ENCODE measurements around the gene PIK3CD. TPM values are rescaled to one million over a fixed set of nuclear protein-coding genes. Genes with fewer than 3 reads are reported as not detected.

The PIK3CD gene
- total RNA-seq, 2 experiments from 2014 or later = 222 to 242 TPM

DNA sequence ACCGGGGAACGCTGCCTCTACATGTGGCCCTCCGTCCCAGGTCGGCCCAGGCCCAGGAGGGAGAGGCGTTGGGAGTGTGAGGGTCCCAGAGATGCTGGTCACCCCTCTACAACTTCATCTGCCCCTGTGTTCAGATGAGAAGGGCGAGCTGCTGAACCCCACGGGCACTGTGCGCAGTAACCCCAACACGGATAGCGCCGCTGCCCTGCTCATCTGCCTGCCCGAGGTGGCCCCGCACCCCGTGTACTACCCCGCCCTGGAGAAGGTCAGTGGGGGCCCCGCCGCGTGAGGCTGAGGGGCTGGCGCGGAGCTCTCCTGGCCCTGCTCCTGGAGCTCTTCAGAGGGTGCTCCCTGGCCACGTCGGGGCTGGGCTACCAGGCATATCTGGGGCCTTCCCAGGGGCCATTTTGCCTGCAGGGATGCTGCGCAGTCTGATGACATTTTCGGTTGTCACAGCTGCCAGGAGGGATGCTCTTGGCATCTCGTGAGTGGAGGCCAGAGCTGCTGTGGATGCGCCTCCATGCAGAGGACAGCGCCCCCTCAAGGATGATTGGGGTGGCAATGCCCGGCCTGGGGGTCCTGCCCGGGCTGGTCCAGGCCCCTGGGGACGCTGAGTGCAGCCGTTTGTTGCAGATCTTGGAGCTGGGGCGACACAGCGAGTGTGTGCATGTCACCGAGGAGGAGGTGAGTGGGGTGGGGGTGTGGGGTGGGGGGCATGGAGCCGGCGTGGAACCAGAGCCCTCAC is 68.6 kb downstream of the PIK3CD start:
- H3K4me3 Mint-ChIP-seq = no peak overlapping the region
- no peaks in the 10 kb centered on the region for H3K9me3 Mint-ChIP-seq
- ChIA-PET POLR2A (no interaction called here), CTCF (interaction anchor here (0.6 to 8.3 kb wide), 7 partner anchors 10 to 1295 kb away, joined by 3 to 78 read pairs (median 5); no protein-coding TSS in a partner anchor)
- DNase-seq = no peak
- H3K27me3 Mint-ChIP-seq = no peaks in the 10 kb centered on the region
- H3K4me1 Mint-ChIP-seq = peaks cover 76% of the 10 kb centered on the region
- peaks cover 85% of the 10 kb centered on the region for H3K36me3 Mint-ChIP-seq (ENCODE audit: low read depth)
- H3K27ac Mint-ChIP-seq = peak overlapping the region; percentile 85

DNA sequence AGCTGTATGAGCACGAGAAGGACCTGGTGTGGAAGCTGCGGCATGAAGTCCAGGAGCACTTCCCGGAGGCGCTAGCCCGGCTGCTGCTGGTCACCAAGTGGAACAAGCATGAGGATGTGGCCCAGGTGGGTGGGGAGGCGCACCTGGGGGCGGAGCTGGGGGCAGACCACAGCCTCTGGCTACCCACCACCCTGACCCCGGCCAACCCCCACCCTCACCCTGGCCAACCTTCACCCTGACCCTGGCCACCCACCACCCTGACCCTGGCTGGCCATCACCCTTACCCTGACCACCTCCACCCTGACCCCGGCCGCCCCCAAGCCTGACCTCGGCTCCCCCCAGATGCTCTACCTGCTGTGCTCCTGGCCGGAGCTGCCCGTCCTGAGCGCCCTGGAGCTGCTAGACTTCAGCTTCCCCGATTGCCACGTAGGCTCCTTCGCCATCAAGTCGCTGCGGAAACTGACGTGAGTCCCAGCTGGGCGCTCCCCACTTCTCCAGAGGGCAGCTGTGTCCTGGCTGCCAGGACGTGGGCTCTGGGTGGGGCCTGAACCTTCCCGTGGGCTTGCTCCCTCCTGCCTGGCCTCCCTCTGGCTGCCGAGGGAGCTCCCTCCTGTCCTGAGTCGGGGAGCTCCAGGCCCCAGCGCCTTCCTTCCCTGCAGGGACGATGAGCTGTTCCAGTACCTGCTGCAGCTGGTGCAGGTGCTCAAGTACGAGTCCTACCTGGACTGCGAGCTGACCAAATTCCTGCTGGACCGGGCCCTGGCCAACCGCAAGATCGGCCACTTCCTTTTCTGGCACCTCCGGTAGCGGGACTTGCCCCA is 69.5 kb downstream of the PIK3CD start:
- peaks cover 81% of the 10 kb centered on the region for H3K36me3 Mint-ChIP-seq (ENCODE audit: low read depth)
- no peak overlapping the region for H3K4me3 Mint-ChIP-seq
- ChIA-PET POLR2A (interaction anchor here (0.6 kb wide), 1 partner anchor 145 kb away, joined by 3 read pairs; no protein-coding TSS in a partner anchor), CTCF (interaction anchor here (0.5 to 8.3 kb wide), 10 partner anchors 9 to 1115 kb away, joined by 3 to 78 read pairs (median 4); no protein-coding TSS in a partner anchor)
- H3K9me3 Mint-ChIP-seq = no peaks in the 10 kb centered on the region
- DNase-seq = no peak
- H3K27me3 Mint-ChIP-seq = no peaks in the 10 kb centered on the region
- H3K4me1 Mint-ChIP-seq = peaks cover 73% of the 10 kb centered on the region
- peak overlapping the region; percentile 85 for H3K27ac Mint-ChIP-seq

DNA sequence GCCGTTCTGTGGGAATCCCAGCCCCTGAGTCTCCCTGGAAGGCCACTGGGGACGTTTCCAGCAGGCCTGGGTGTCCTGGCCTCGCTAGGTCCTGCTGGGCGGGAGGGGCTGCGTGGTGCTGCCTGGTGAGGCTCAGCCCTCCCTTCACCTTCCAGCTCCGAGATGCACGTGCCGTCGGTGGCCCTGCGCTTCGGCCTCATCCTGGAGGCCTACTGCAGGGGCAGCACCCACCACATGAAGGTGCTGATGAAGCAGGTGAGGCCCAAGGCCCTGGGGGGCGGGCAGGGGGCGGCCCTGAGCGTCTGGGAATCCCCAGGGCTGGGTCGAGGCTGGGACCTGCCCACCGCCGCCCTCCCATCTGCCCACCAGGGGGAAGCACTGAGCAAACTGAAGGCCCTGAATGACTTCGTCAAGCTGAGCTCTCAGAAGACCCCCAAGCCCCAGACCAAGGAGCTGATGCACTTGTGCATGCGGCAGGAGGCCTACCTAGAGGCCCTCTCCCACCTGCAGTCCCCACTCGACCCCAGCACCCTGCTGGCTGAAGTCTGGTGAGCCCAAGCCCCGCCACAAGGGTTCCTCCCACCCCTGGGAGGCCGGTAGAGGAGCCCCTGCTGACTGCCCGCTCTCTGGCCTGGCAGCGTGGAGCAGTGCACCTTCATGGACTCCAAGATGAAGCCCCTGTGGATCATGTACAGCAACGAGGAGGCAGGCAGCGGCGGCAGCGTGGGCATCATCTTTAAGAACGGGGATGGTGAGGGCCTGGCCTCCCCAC is 70.3 kb downstream of the PIK3CD start:
- no peaks in the 10 kb centered on the region for H3K9me3 Mint-ChIP-seq
- CTCF ChIA-PET = interaction anchor here (0.5 to 8.3 kb wide), 9 partner anchors 11 to 501 kb away, joined by 3 to 78 read pairs (median 3); no protein-coding TSS in a partner anchor
- DNase-seq = peak; percentile 64
- peaks cover 71% of the 10 kb centered on the region for H3K4me1 Mint-ChIP-seq
- peak overlapping the region; percentile 85 for H3K27ac Mint-ChIP-seq
- H3K36me3 Mint-ChIP-seq (ENCODE audit: low read depth) = peaks cover 80% of the 10 kb centered on the region
- POLR2A ChIA-PET = interaction anchor here (0.6 kb wide), 1 partner anchor 144 kb away, joined by 3 read pairs; no protein-coding TSS in a partner anchor
- no peak overlapping the region for H3K4me3 Mint-ChIP-seq
- H3K27me3 Mint-ChIP-seq = no peaks in the 10 kb centered on the region

DNA sequence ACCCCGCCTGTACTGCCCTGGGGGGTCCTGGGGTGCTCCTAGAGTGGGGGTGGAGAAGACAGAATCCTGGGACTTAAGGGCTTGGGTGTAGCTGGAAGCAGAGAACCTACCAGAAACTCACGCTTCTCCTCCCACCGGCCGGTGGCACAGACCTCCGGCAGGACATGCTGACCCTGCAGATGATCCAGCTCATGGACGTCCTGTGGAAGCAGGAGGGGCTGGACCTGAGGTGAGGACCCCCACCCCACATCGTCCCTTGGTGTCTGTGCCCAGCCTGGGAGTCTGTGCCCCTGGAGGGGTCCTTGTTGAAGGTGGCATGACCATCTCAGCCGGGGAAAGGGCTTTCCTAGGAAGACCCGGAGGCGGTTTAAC is 70.8 kb downstream of the PIK3CD start:
- no peaks in the 10 kb centered on the region for H3K9me3 Mint-ChIP-seq
- no peak overlapping the region for H3K4me3 Mint-ChIP-seq
- POLR2A ChIA-PET = no interaction called here
- CTCF ChIA-PET = interaction anchor here (1.0 to 8.3 kb wide), 5 partner anchors 12 to 107 kb away, joined by 3 to 78 read pairs (median 4); no protein-coding TSS in a partner anchor
- H3K4me1 Mint-ChIP-seq = peaks cover 73% of the 10 kb centered on the region
- H3K36me3 Mint-ChIP-seq (ENCODE audit: low read depth) = peaks cover 78% of the 10 kb centered on the region
- no peaks in the 10 kb centered on the region for H3K27me3 Mint-ChIP-seq
- peak overlapping the region; percentile 46 for H3K27ac Mint-ChIP-seq
- DNase-seq = no peak

DNA sequence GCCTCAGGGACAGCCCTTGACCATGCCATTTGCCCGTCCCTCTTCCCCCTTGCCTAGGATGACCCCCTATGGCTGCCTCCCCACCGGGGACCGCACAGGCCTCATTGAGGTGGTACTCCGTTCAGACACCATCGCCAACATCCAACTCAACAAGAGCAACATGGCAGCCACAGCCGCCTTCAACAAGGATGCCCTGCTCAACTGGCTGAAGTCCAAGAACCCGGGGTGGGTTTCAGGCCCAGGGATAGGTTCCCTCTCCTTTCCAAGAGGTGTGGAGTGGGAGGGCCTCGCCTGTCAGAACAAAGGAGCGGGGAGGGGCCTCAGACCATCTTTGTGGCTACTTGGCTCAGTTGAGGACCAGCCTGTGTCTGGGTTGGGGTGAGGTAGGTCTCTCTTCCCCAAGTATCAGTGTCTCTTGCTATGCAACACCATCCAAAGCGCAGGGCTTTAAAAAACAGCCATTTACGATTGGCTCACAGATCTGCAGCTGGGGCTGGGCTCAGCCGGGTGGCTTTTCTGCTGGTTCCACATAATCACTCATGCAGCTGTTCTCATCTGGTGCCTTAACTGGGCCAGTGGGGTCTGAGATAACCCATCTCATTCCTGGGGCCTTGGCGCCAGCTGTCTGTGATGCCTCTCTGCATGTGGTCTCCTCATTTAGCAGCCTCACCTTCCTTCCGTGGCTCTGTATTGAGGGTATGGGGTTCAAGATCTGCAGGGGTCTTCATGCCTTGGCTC is 71.7 kb downstream of the PIK3CD start:
- Mint-ChIP-seq H3K27me3 (no peaks in the 10 kb centered on the region), H3K27ac (peak overlapping the region; percentile 71), H3K9me3 (no peaks in the 10 kb centered on the region), H3K4me3 (no peak overlapping the region), H3K36me3 (ENCODE audit: low read depth) (peaks cover 80% of the 10 kb centered on the region), H3K4me1 (peaks cover 73% of the 10 kb centered on the region)
- no peak for DNase-seq
- ChIA-PET POLR2A (no interaction called here), CTCF (interaction anchor here (2.0 kb wide), 1 partner anchor 96 kb away, joined by 12 read pairs; no protein-coding TSS in a partner anchor)

DNA sequence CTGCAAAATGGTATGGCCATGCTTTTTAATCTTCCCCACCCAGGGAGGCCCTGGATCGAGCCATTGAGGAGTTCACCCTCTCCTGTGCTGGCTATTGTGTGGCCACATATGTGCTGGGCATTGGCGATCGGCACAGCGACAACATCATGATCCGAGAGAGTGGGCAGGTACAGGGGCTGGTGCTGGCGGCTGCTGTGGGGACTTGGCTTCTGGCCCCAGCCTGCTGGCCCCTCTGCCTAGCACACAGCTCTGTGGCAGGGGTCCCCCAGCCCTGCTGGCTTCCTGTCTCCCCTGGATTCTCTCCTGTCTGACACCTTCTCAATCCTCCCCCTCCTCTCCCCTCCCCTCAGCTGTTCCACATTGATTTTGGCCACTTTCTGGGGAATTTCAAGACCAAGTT is 72.4 kb downstream of the PIK3CD start:
- Mint-ChIP-seq H3K36me3 (ENCODE audit: low read depth) (peaks cover 80% of the 10 kb centered on the region), H3K4me1 (peaks cover 73% of the 10 kb centered on the region), H3K27ac (peak overlapping the region; percentile 71), H3K4me3 (no peak overlapping the region), H3K9me3 (no peaks in the 10 kb centered on the region), H3K27me3 (no peaks in the 10 kb centered on the region)
- ChIA-PET POLR2A (no interaction called here), CTCF (interaction anchor here (1.3 to 2.0 kb wide), 2 partner anchors 35 to 97 kb away, joined by 3 to 12 read pairs; no protein-coding TSS in a partner anchor)
- DNase-seq = no peak

DNA sequence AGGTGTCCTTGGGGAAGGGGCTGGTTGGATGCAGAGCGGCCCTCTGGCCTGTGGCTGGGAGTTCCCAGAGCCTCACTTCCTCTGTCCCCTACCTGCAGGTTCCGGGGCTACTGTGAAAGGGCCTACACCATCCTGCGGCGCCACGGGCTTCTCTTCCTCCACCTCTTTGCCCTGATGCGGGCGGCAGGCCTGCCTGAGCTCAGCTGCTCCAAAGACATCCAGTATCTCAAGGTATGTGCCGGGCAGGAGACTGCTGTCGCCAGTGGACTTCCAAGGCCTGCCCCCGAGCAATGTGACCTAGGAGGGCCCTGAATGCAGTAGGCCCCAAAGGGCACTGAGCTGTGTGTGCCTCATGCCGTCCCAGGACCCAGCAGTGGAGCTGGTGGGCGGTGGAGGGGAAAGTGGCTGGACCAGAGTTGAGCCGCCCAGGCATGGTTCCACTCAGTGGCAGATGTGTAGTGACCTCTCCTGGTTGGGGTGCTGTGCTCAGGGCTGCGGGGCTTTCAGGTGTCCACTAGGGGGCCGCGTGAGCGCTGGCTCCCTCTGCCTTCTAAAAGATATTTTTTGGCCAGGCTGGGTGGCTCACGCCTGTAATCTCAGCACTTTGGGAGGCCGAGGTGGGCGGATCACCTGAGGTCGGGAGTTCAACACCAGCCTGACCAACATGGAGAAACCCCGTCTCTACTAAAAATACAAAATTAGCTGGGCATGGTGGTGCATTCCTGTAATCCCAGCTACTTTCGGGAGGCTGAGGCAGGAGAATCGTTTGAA is 73.4 kb downstream of the PIK3CD start:
- H3K4me1 Mint-ChIP-seq = peaks cover 71% of the 10 kb centered on the region

DNA sequence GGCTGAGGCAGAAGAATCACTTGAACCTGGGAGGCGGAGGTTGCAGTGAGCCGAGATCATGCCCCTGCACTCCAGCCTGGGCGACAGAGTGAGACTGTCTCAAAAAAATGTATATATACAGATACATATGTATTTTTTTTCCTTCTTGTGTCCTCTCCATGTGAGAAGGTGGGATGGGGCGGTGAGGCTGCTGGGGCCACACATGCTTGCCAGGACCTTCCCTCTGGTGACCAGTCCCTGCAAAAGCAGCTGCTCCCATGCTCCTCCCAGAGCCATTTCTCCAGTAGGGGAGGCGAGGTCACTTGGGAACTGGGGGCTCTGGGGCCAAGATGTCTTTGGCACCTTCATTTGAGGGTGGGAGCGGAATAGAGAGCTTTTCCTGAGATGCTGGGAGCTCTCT is 74.9 kb downstream of the PIK3CD start:
- Mint-ChIP-seq H3K27me3 (no peaks in the 10 kb centered on the region), H3K27ac (peak overlapping the region; percentile 96), H3K4me3 (peak overlapping the region; percentile 16), H3K36me3 (ENCODE audit: low read depth) (peaks cover 80% of the 10 kb centered on the region), H3K4me1 (peaks cover 73% of the 10 kb centered on the region), H3K9me3 (no peaks in the 10 kb centered on the region)
- no peak for DNase-seq
- ChIA-PET POLR2A (no interaction called here), CTCF (interaction anchor here (0.7 to 3.1 kb wide), 4 partner anchors 9 to 142 kb away, joined by 3 to 15 read pairs (median 4); no protein-coding TSS in a partner anchor)

More for the DNA sequence above, 73.4 kb downstream of the PIK3CD start:
- POLR2A ChIA-PET = no interaction called here
- CTCF ChIA-PET = interaction anchor here (0.5 to 2.0 kb wide), 8 partner anchors 9 to 668 kb away, joined by 3 to 12 read pairs (median 3); no protein-coding TSS in a partner anchor
- Mint-ChIP-seq H3K9me3 (no peaks in the 10 kb centered on the region), H3K36me3 (ENCODE audit: low read depth) (peaks cover 78% of the 10 kb centered on the region), H3K27me3 (no peaks in the 10 kb centered on the region), H3K4me3 (no peak overlapping the region), H3K27ac (peak overlapping the region; percentile 71)
- peak; percentile 74 for DNase-seq

DNA sequence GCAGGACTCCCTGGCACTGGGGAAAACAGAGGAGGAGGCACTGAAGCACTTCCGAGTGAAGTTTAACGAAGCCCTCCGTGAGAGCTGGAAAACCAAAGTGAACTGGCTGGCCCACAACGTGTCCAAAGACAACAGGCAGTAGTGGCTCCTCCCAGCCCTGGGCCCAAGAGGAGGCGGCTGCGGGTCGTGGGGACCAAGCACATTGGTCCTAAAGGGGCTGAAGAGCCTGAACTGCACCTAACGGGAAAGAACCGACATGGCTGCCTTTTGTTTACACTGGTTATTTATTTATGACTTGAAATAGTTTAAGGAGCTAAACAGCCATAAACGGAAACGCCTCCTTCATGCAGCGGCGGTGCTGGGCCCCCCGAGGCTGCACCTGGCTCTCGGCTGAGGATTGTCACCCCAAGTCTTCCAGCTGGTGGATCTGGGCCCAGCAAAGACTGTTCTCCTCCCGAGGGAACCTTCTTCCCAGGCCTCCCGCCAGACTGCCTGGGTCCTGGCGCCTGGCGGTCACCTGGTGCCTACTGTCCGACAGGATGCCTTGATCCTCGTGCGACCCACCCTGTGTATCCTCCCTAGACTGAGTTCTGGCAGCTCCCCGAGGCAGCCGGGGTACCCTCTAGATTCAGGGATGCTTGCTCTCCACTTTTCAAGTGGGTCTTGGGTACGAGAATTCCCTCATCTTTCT is 75.5 kb downstream of the PIK3CD start:
- H3K9me3 Mint-ChIP-seq = no peaks in the 10 kb centered on the region
- peaks cover 80% of the 10 kb centered on the region for H3K36me3 Mint-ChIP-seq (ENCODE audit: low read depth)
- H3K4me3 Mint-ChIP-seq = peak overlapping the region; percentile 16
- no peaks in the 10 kb centered on the region for H3K27me3 Mint-ChIP-seq
- ChIA-PET POLR2A (no interaction called here), CTCF (interaction anchor here (0.9 to 3.1 kb wide), 6 partner anchors 17 to 142 kb away, joined by 3 to 15 read pairs (median 3); no protein-coding TSS in a partner anchor)
- DNase-seq = no peak
- H3K4me1 Mint-ChIP-seq = peaks cover 79% of the 10 kb centered on the region
- peak overlapping the region; percentile 96 for H3K27ac Mint-ChIP-seq

DNA sequence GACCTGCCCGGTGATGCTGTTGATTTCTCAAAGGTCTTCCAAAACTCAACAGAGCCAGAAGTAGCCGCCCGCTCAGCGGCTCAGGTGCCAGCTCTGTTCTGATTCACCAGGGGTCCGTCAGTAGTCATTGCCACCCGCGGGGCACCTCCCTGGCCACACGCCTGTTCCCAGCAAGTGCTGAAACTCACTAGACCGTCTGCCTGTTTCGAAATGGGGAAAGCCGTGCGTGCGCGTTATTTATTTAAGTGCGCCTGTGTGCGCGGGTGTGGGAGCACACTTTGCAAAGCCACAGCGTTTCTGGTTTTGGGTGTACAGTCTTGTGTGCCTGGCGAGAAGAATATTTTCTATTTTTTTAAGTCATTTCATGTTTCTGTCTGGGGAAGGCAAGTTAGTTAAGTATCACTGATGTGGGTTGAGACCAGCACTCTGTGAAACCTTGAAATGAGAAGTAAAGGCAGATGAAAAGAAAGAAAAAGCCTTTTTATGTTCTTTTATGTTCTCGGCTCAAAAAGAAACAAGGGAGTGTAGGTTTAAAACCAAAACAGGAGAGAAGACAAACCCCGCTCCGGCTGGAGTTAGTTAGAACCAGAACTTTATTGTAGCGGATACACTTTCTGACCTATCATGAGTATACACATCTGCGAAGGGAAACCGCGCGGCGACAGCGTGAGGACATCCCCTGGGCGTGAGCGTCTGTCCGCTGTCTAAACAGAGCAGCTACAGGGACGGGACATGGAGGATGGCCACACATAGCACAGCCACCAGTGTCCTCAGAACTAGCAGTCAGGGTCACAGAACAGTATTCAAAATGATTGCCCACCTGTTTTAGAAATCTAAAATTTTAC is 77.1 kb downstream of the PIK3CD start:
- Mint-ChIP-seq H3K4me3 (peak overlapping the region; percentile 53), H3K27me3 (no peaks in the 10 kb centered on the region), H3K9me3 (no peaks in the 10 kb centered on the region), H3K4me1 (peaks cover 86% of the 10 kb centered on the region), H3K27ac (peak overlapping the region; percentile 96), H3K36me3 (ENCODE audit: low read depth) (peaks cover 72% of the 10 kb centered on the region)
- ChIA-PET POLR2A (interaction anchor here (0.6 kb wide), 1 partner anchor 9 kb away, joined by 7 read pairs; no protein-coding TSS in a partner anchor), CTCF (interaction anchor here (0.8 to 3.1 kb wide), 6 partner anchors 8 to 140 kb away, joined by 3 to 15 read pairs (median 3); no protein-coding TSS in a partner anchor)
- DNase-seq = peak; percentile 80

Measured in activated CD4-positive, alpha-beta T cell treated with anti-CD3 and anti-CD28 coated beads, Interleukin-2, amount 10 ng/mL, durations not matched to agents 7 days and 5 days (primary cell).